Measurements from ENCODE around the gene DPEP1.
A peak's percentile ranks its signal among the peaks of the same experiment; 100 is the strongest.

DPEP1 gene

DNA sequence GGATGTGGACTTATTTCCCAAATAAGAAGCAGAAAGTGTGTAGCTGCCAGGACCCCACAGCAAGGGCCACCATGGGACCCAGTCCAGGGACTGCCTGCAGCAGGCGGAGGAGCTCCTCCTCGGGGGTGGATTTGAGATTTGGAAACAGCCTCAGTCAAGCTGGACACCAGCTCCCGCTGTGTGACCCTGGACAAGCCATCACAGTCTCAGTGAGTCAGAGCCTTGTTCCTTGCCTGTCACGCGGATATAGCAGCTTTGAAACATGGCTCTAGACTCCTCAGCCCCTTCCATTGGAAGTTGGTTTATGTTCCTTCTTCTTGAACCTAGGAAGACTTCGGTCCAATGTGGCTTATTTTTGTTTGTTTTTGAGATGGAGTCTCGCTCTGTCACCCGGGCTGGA is 12.5 kb upstream of the DPEP1 start:
- TF ChIP-seq GATA3 (IDR thresholded peaks at IDR 0.05; ENCODE audit: low read depth, low read length) (no peak), GATA2 (IDR thresholded peaks at IDR 0.05; ENCODE audit: low read depth, low read length) (no peak)

DNA sequence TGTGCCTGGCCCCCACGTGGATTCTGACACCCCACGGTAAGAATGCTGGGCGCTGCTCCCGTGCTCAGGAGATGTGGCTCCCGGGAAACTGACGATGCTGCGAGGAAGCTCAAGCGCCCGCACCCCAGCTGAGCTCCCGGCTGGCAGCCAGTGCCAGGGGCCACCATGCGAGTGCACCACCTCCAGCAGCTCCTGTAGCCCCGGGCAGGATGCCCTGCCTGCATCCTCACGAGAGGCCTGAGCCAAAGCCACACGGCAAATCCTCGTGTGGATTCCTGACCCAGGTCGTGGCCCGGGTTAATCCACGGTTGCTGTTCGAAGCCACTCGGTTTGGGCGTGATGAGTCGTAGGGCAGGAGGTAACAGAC is 11.6 kb upstream of the DPEP1 start:
- TF ChIP-seq GATA2 (IDR thresholded peaks at IDR 0.05; ENCODE audit: low read depth, low read length) = no peak
- TF ChIP-seq GATA3 (IDR thresholded peaks at IDR 0.05; ENCODE audit: low read depth, low read length) = no peak

DNA sequence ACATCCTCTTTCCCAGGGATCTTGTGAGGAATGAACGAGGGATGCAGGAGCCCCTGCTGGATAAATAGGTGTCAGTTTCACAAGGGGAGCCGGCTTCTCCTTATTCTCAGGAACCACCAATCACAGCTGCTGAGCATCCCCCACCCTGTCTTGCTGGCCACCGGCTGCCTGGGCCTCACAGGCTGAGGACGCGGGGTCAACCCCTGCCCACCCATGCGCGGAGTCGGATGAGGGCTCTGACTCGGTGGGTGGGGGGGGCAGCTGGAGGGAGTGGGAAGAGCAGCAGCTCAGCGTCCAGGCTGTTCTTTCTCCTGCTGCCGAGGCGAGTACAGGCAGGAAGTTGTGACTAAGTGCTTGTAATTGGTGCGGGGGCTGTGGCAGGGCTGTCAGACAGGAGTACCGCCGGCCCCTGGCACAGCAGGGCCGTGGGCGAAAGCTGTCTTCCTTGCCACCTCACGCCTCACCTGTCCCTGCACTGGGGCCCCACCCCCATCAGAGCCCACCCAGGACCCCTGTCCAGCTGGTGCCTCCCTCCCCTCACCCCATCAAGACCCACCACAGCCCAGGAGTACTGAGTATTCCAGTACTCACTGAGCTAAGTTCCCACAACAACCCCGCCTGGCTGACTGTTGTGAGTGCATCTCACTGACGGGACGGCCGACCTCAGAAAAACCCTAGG is 11.0 kb upstream of the DPEP1 start:
- no peak for TF ChIP-seq GATA3 (IDR thresholded peaks at IDR 0.05; ENCODE audit: low read depth, low read length)
- no peak for TF ChIP-seq GATA2 (IDR thresholded peaks at IDR 0.05; ENCODE audit: low read depth, low read length)

DNA sequence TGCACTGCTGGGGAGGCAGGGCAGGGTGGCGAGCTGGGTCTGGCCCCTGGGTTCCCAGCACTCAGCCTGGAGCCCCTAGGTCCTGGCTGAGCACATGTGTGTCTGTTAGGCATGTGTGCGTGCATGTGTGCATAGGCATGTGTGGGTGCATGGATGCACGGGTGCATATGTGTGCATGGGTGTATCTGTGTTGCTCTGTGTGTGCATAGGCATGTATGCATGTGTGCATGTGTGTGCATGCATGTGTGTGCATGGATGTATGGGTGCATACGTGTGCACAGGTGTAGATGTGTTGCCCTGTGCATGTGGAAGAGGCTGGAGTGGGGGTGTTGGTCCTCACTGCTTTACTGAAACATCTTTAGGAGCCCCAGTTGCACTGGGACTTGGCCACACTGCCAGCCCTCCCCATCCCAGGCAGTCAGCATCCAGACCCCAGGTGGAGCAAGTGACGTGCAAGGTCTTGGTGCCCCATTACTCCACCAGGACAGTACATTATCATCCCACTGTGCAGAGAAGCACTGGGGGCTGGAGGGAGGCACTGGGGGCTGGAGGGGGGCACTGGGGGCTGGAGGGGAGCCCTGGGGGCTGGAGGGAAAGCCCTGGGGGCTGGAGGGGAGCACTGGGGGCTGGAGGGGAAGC is 10.4 kb upstream of the DPEP1 start:
- TF ChIP-seq GATA2 (IDR thresholded peaks at IDR 0.05; ENCODE audit: low read depth, low read length) (no peak), GATA3 (IDR thresholded peaks at IDR 0.05; ENCODE audit: low read depth, low read length) (no peak)

DNA sequence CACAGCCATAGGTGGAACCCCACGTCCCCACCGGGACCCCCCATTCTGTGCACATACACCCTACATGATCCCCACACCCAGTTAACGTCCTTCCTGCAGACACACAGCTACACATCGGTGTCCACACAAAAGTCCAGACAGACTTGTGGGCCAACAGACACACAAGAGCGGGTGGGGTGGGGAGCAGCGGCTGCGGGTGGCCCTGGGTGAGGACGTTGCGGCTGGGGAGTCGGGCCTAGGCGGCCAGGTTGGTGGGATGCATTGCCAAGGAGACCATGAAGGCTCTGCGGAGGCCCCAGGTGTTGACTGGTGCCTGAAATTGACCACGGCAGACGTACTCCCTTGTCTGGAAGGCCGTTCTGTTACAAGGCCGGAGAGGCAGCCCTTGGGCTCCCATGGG is 8.7 kb upstream of the DPEP1 start:
- TF ChIP-seq GATA2 (IDR thresholded peaks at IDR 0.05; ENCODE audit: low read depth, low read length) = no peak
- no peak for TF ChIP-seq GATA3 (IDR thresholded peaks at IDR 0.05; ENCODE audit: low read depth, low read length)

DNA sequence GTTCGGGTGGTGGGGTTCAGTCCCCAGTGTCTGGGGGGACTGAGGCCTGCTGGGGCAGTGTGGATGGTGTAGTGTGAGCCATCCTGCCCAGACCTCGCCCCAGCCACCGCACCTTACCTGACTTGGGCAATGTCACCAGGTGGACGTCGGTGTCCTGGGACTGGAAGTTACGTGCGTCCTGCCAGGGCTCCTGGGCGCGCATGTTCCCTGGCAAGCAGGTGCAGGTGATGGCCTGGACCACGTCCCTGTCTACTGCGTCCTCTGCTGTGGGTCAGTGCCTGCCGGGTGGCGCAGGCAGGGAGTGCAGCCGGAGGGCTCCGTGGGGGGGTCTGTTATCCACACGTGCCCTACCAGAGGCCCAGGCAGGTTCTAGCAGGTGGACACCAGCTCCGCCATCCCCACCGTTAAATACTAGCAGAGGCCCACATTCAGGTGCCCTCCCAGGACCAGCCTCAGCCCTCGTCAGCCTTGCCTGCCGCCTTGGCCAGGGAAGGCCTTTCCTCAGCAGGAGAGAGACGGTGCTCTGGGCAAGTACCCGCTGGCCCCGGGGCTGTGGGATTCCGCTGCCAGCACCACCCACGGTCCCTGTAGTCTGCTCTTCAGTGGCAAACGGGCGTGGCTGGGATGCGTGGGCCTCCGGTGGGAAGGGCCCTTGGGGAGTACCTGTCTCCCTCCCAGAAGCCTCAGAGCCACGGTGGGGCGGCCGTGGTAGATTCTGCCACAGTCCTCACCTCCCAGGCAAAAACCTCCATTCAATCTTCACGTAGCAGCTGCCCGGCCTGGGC is 8.1 kb upstream of the DPEP1 start:
- TF ChIP-seq GATA3 (IDR thresholded peaks at IDR 0.05; ENCODE audit: low read depth, low read length) (no peak), GATA2 (IDR thresholded peaks at IDR 0.05; ENCODE audit: low read depth, low read length) (no peak)

DNA sequence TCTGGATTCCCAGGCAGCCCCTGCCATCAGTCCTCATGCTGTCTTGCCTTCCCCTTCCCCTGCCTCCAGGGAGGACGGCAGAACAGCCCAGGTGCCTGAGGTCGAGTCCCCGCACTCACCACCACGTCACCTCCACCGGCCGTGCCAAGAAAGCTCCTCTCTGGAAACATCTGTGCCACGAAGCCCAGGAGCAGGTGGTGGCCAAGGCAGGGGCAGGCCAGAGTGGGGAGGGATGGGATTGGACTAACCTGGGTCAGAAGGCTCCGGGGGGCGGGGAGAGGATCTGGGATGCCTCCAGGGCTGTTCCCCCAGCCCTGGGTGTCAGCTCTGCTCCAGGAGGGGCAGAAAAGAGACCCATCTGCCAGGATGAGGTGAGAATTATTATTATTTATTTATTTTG is 7.4 kb upstream of the DPEP1 start:
- no peak for TF ChIP-seq GATA3 (IDR thresholded peaks at IDR 0.05; ENCODE audit: low read depth, low read length)
- no peak for TF ChIP-seq GATA2 (IDR thresholded peaks at IDR 0.05; ENCODE audit: low read depth, low read length)

DNA sequence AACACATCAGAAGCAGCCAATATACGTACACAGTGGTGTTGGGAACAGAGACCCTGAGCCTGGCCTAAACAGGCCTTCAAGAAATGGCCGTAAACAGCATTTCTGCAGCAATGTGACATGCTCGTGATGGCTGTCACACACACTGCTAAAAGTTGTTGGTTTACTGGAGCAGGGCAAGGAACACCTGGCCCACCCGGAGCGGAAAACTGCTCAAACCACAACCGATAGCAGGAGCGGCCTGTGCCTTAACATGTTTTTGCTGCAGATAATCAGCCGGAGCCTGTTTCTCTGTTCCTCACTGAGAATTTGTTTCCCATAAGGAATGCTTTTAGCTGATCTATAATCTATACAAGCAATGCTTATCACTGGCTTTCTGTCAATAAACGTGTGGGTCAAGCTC is 6.0 kb upstream of the DPEP1 start:
- no peak for TF ChIP-seq GATA2 (IDR thresholded peaks at IDR 0.05; ENCODE audit: low read depth, low read length)

DNA sequence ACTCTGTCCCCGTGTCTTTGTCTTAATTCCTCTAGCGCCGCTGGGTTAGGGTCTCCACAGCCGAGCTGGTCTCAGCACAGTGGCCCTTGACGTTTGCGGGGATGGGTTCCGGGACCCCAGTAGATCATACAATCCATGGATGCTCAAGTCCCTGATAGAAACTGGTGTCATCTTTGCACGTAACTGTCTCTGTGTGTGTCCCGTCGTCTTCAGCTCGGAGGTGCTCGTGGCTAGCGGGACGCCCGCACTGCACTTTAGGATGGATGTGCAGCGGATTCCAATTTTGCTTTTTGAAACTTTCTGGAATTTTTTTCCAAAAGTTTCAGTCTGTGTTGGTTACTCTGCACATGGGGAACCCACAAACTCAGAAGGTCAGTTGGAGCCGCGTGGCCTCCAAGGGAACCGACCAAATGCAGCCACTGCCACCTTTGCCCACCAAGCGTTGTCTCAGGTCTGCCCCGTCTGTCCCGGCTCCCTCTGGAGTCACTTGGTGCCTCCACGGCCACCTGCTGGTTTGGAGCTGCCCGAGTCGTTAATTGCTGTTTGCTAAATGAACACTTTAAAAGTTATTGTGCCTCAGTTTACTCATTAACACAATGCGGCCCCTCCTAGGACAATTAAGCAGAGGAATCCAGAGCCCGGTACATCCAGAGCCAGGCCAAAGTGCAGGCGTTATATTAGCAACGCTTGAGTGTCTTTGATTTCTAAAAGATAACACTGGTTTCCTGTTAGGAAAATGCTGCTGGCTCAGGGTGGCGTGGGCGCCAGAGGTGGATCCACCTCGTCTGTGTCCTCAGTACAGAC is 5.3 kb upstream of the DPEP1 start:
- TF ChIP-seq GATA3 (IDR thresholded peaks at IDR 0.05; ENCODE audit: low read depth, low read length) (no peak), GATA2 (IDR thresholded peaks at IDR 0.05; ENCODE audit: low read depth, low read length) (peak; percentile 63)

DNA sequence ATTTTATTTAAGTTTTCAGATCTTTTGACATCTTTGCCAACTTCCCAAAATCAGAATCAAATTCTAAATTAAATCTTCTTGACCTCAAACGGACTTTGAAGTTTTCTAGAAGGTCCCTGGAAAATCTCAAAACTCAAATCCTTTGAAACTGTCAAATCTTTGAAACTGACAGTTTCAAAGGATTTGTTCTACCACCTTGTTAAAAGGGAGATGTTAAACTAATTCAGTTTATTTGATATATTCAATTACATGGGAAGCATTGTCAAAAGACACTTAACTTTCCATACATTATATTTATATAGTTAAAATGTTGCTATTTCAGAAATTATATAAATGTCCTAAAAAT is 3.4 kb upstream of the DPEP1 start:
- TF ChIP-seq GATA3 (IDR thresholded peaks at IDR 0.05; ENCODE audit: low read depth, low read length) (no peak), GATA2 (IDR thresholded peaks at IDR 0.05; ENCODE audit: low read depth, low read length) (no peak)

DNA sequence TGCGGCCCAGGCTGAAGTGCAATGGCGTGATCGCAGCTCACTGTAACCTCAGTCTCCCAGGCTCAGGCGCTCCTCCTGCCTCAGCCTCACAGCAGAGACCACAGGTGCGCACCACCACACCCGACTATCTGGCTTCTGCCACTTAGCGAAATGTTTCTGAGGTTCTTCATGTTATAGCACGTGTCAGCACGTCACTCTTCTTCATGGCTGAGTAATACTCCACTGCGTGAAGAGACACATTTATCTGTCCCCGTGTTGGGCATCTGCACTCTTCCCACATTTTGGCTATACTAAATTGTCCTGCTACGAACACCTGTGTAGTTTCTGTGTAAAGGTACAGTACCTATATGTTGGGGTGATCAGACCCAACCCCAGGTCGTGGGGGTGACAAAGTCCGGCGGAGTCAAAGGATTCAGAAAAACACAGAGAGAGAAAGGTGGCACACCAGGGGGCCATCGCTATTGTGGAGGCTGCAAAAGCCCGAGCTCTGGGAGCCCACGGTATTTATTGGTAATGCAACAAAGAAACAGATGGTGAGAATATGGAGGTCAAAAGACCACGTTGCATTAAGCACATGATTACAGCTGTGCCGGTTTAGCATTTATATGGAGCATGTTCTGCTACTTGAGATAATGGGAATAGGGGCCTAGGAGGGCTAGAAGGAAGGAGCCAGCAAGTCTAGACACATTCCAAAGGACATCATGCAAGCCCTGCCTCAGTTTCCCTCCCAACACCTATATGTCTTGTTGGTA is 851 bp upstream of the DPEP1 start:
- no peak for TF ChIP-seq GATA3 (IDR thresholded peaks at IDR 0.05; ENCODE audit: low read depth, low read length)
- no peak for TF ChIP-seq GATA2 (IDR thresholded peaks at IDR 0.05; ENCODE audit: low read depth, low read length)

DNA sequence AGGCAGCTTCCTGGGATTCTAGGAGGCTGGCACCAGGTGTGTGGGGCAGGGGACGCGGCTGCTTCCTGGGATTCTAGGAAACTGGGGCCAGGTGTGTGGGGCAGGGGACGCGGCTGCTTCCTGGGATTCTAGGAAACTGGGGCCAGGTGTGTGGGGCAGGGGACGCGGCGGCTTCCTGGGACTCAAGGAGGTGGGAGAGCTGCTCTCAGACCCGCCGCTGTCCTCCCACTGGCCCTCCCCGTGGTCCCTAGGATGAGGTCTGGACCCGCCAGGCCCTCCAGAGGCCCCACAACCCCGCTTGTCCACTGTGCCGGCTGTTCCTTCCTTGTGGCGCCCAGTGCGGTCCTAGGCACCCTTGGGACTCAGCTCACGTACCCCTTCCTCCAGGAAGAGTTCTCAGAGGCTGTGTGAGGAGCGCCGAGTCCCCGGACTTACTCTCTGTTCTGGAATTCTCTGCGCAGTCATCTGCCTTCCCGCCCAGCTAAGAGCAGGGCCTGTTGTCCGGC is 565 bp downstream of the DPEP1 start:
- no peak for TF ChIP-seq GATA3 (IDR thresholded peaks at IDR 0.05; ENCODE audit: low read depth, low read length)
- TF ChIP-seq GATA2 (IDR thresholded peaks at IDR 0.05; ENCODE audit: low read depth, low read length) = no peak

DNA sequence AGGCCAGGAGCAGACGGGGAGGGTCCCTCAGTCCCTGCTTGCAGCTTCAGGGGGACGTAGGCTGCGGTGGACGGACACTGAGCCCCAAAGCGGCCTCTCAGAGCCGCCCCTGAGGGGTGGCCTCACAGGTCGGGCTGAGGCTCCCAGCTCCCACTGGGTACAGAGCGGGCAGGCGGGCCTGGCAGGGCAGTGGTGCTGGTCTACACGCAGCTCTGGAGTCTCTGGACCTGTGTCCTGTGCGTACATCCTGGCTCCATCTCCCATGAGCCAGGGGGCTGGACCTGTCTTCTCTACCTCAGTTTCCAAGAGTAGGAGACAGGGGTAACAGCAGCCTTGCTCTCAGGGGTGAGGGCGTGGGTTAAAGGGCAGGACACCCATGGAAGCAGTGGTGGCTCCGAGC is 1.7 kb downstream of the DPEP1 start:
- TF ChIP-seq GATA2 (IDR thresholded peaks at IDR 0.05; ENCODE audit: low read depth, low read length) (no peak), GATA3 (IDR thresholded peaks at IDR 0.05; ENCODE audit: low read depth, low read length) (no peak)
